Keratinocyte (primary cell): ENCODE results near the gene GJA9.

ENCODE experiments used
- CTCF ChIP-seq, 3 experiments: IDR thresholded peaks in 1 of 3; conservative IDR thresholded peaks in 1 of 3; optimal IDR thresholded peaks in 1 of 3; 2 replicates in 2 of 3; 3 replicates in 1 of 3; pipeline versions ENCODE3 to v1.5.1; 2011; ENCODE audit warnings: low read length in 3 of 3, mild to moderate bottlenecking in 3 of 3, moderate library complexity in 2 of 3, control low read depth in 1 of 3, inconsistent platforms in 1 of 3; ENCODE audit not compliant: insufficient read depth in 2 of 3; ENCODE audit errors: extremely low read depth in 1 of 3
- EZH2 ChIP-seq: IDR thresholded peaks from one replicate; pipeline ENCODE4 v1.6.1; 2012; ENCODE audit warnings: inconsistent platforms, mild to moderate bottlenecking, low read length, moderate library complexity

DNA sequence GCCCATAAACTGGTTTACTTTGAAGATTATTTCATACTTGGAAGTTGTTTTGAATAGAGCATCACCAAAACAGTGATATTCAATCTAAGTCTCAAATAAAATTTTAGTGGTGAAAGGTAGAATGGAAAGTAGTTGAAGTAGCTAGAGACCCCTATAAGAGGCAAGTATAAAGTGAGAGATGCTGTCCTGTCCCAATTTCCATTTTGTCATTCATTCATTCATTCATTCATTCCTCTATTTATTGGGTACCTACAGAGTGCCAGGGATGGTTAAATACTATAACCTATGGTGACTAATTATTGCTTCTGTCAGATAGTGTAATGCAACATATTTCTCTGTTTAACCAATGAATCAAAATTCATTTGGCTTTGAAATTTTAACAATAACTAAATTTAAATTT is 54.5 kb downstream of the GJA9 start:
- no peak for TF ChIP-seq CTCF (optimal IDR thresholded peaks at IDR 0.05 in 1 of 3, IDR thresholded peaks at IDR 0.05 in 1 of 3, conservative IDR thresholded peaks at IDR 0.05 in 1 of 3; ENCODE audit: extremely low read depth in 1 of 3, insufficient read depth in 2 of 3, low read length in 3 of 3)
- no peak for TF ChIP-seq EZH2
